OCI-LY7 (cell line): ENCODE data around the gene FSIP1. TPM values are rescaled to one million over a fixed set of nuclear protein-coding genes. Genes with fewer than 3 reads are reported as not detected.

Source experiments
- BruUV-seq: library from RNA; stranded (reverse); fragments of 400-500 nt; replicated peaks from 2 replicates; lab custom pipeline; 2021; lab: Mats Ljungman, UMichigan
- CTCF ChIA-PET: fragments of 300-600 bp; sonication (Branson Sonifier 250); formaldehyde crosslinking; loops from one replicate; lab custom pipeline; 2022; ENCODE audit warnings: antibody characterized with exemption; ENCODE audit not compliant: unreplicated experiment; lab: Charles Lee
- POLR2A ChIA-PET: fragments of 300-600 bp; sonication (Branson Sonifier 250); formaldehyde crosslinking; loops from one replicate; lab custom pipeline; 2022; ENCODE audit warnings: antibody characterized with exemption; lab: Charles Lee
- DNase-seq: peaks from one replicate; pipeline ENCODE4 v3.0.0-alpha.2; 2015; ENCODE audit warnings: low spot score
- H2AFZ ChIP-seq: fragments of 200-600 bp; sonication (generic), shearing (Covaris generic); 2 replicates; pipeline ENCODE4 v1.6.1; 2014; ENCODE audit warnings: mild to moderate bottlenecking, antibody characterized with exemption, low read length, moderate library complexity
- H3K27ac ChIP-seq: fragments of 200-600 bp; sonication (generic); 2 replicates; pipeline ENCODE4 v1.5.1; 2014; ENCODE audit warnings: mixed run types, low read depth, mild to moderate bottlenecking, moderate library complexity, low read length, inconsistent platforms; ENCODE audit not compliant: poor library complexity, severe bottlenecking
- H3K36me3 ChIP-seq: fragments of 200-600 bp; sonication (generic); 2 replicates; pipeline ENCODE4 v1.6.1; 2014; ENCODE audit warnings: mild to moderate bottlenecking, antibody characterized with exemption, low read length, moderate library complexity, mixed read lengths; ENCODE audit not compliant: insufficient read depth
- H3K4me1 ChIP-seq: fragments of 200-600 bp; sonication (generic); 2 replicates; pipeline ENCODE4 v1.5.1; 2014; ENCODE audit warnings: mild to moderate bottlenecking, low read length; ENCODE audit not compliant: insufficient read depth, poor library complexity, severe bottlenecking
- H3K4me2 ChIP-seq: fragments of 200-600 bp; sonication (generic); 2 replicates; pipeline ENCODE4 v1.6.1; 2014; ENCODE audit warnings: mild to moderate bottlenecking, low read length
- H3K4me3 ChIP-seq: fragments of 200-600 bp; sonication (generic); 2 replicates; pipeline ENCODE4 v1.5.1; 2014; ENCODE audit warnings: mild to moderate bottlenecking, low read depth, low read length; ENCODE audit not compliant: poor library complexity, severe bottlenecking
- H3K79me2 ChIP-seq: fragments of 200-600 bp; sonication (generic); 2 replicates; pipeline ENCODE4 v1.6.1; 2016; ENCODE audit warnings: low read depth, mild to moderate bottlenecking, low read length, moderate library complexity, mixed read lengths; ENCODE audit not compliant: insufficient read depth
- H3K9me2 ChIP-seq: fragments of 200-600 bp; sonication (generic); 2 replicates; pipeline ENCODE4 v1.6.1; 2016; ENCODE audit warnings: mild to moderate bottlenecking, low read length, mixed read lengths; ENCODE audit not compliant: insufficient read depth
- H3K9me3 ChIP-seq: fragments of 200-600 bp; sonication (generic); 2 replicates; pipeline ENCODE4 v1.6.1; 2014; ENCODE audit warnings: mild to moderate bottlenecking, mixed run types, low read length, mixed read lengths
- H4K20me1 ChIP-seq: fragments of 200-600 bp; sonication (generic); 2 replicates; pipeline ENCODE4 v1.6.1; 2014; ENCODE audit warnings: mild to moderate bottlenecking, antibody characterized with exemption, low read length, moderate library complexity, mixed read lengths; ENCODE audit not compliant: insufficient read depth
- EZH2phosphoT487 ChIP-seq: fragments of 200-600 bp; sonication (generic); IDR thresholded peaks from 2 replicates; pipeline ENCODE4 v1.6.1; 2018; ENCODE audit warnings: low read depth, borderline replicate concordance, mild to moderate bottlenecking, mixed run types, antibody characterized with exemption, low read length, moderate library complexity, mixed read lengths
- intact Hi-C: fragments of 100-400 bp; cut with micrococcal nuclease; formaldehyde crosslinking; loops from one replicate; pipeline ENCODE4 v1.10.0; 2022; ENCODE audit not compliant: unreplicated experiment
- total RNA-seq, 2 experiments: library from RNA; depleted of rRNA in 1 of 2; stranded (reverse); fragments of >200 nt in 1 of 2; shearing (Covaris generic) in 1 of 2; gene quantifications; 2 replicates each; pipeline ENCODE4 v1.2.3, GENCODE V29; 2014 to 2022
- TF ChIP-seq, protein P1 (sequence below): fragments of 200-600 bp; sonication (generic); conservative IDR thresholded peaks from 2 replicates; pipeline ENCODE4 v1.5.1; 2014; ENCODE audit warnings: mild to moderate bottlenecking, antibody characterized with exemption, low read length, moderate library complexity, mixed read lengths

The FSIP1 gene
- total RNA-seq, 2 experiments from 2014 or later: 0.28 to 0.65 TPM

DNA sequence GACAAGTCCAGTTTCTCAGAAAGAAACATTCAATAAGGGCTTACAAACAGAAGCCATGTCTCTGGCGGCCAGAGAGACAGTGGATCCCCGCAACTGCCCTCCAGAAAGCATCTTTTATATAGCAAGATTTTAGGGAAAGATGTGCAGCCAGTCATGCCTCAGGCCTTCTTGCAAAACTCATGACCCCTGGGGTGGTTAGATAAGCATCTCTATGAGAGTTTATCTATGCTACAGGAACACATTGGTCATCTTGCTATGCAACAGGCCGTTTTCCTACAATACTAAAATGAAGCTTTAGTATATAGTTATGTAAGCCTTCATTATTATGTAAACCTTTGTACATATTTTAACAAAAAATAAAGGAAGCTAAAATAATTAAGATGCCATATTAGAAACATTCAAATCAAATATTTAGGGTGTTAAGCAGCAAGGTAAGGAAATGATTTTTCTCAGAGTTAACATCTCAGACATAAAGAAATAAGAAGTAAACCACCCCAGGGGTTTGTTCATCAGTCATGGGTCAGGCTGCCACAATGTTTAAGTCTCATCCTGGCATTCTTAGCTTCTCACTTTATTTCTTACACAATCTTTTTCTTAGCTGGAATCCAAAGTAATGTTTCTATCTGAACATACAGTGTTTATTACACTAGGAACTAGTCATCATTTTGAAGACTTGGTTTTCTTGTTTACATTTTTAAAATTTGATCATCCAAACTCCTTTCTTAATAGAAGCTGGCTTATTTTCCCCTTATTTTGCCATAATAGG, 6.3 kb upstream of the FSIP1 start:
- Histone ChIP-seq H3K36me3 (no peaks in the 10 kb centered on the region), H3K9me2 (no peaks in the 10 kb centered on the region), H3K79me2 (no peaks in the 10 kb centered on the region), H3K4me1 (peaks cover 8% of the 10 kb centered on the region), H3K4me2 (no peak overlapping the region), H3K4me3 (no peak overlapping the region), H2AFZ (no peak overlapping the region), H4K20me1 (no peaks in the 10 kb centered on the region), H3K9me3 (no peaks in the 10 kb centered on the region), H3K27ac (no peak overlapping the region)
- ChIA-PET CTCF (no interaction called here), POLR2A (interaction anchor here (0.6 to 1.3 kb wide), 4 partner anchors 10 to 267 kb away, joined by 3 read pairs; no protein-coding TSS in a partner anchor)
- TF ChIP-seq EZH2phosphoT487: no peak
- TF ChIP-seq, protein P1, sequence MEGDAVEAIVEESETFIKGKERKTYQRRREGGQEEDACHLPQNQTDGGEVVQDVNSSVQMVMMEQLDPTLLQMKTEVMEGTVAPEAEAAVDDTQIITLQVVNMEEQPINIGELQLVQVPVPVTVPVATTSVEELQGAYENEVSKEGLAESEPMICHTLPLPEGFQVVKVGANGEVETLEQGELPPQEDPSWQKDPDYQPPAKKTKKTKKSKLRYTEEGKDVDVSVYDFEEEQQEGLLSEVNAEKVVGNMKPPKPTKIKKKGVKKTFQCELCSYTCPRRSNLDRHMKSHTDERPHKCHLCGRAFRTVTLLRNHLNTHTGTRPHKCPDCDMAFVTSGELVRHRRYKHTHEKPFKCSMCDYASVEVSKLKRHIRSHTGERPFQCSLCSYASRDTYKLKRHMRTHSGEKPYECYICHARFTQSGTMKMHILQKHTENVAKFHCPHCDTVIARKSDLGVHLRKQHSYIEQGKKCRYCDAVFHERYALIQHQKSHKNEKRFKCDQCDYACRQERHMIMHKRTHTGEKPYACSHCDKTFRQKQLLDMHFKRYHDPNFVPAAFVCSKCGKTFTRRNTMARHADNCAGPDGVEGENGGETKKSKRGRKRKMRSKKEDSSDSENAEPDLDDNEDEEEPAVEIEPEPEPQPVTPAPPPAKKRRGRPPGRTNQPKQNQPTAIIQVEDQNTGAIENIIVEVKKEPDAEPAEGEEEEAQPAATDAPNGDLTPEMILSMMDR: no peak
- no TSS peak for BruUV-seq
- DNase-seq: no peak
- intact Hi-C loops: loop anchor here (2.0 to 10.0 kb wide), 4 partner anchors 88 to 483 kb away; partner anchors contain the start of genes BMF and BUB1B

DNA sequence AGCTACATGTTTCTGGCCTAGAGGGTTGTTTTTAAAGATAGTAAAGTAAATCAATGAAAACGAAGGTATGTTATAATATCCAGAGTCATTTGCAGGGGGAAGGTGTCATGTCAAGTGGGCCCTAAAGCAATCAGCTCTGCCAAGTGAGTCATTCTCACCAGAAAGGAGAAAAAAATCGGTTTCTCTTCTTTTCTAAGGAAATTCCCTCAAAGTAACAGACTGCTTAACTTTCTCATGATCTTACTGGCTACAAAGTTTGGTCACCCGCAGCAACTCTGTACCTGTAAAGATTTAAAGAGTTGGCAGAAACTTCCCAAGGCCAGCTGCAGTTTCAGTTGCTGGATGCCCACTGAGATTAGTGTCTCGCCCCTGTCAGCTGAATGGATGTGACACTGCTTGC, 5.5 kb upstream of the FSIP1 start:
- TF ChIP-seq, protein P1: no peak
- no peak for TF ChIP-seq EZH2phosphoT487
- peaks cover 14% of the 10 kb centered on the region for H3K4me1 ChIP-seq
- no peak overlapping the region for H3K27ac ChIP-seq
- CTCF ChIA-PET: no interaction called here
- no peaks in the 10 kb centered on the region for H3K9me2 ChIP-seq
- intact Hi-C loops: loop anchor here (2.0 to 10.0 kb wide), 4 partner anchors 89 to 484 kb away; partner anchors contain the start of genes BMF and BUB1B
- no peaks in the 10 kb centered on the region for H3K9me3 ChIP-seq
- H3K36me3 ChIP-seq: no peaks in the 10 kb centered on the region
- POLR2A ChIA-PET: no interaction called here
- H3K4me3 ChIP-seq: no peak overlapping the region
- no peaks in the 10 kb centered on the region for H4K20me1 ChIP-seq
- H3K79me2 ChIP-seq: peaks cover 6% of the 10 kb centered on the region; the same call in 1 of the 2 replicates
- no peak for DNase-seq
- no peak overlapping the region for H2AFZ ChIP-seq
- no TSS peak for BruUV-seq
- H3K4me2 ChIP-seq: no peak overlapping the region

DNA sequence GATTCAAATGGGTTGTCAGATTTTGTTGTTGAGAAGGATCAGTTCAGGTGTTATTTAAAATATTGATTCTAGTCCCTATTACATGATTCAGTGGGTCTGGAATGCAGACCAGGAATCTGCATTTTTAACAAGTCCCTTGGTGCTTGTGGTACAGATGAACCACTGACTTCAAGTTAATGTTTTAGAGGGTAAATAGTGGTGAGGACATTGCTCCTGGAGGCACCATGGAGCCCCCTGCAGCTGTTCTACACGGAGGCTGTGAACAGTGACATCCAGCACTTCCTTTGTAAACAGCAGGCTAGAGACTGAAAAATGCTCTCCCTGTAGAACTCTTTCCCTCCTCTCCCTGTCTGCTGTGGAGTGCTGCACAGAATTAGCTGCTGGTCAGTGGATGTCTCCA, 4.8 kb upstream of the FSIP1 start:
- Histone ChIP-seq H3K9me3 (no peaks in the 10 kb centered on the region), H3K4me3 (no peak overlapping the region), H3K4me2 (no peak overlapping the region), H3K79me2 (peaks cover 9% of the 10 kb centered on the region; the same call in 1 of the 2 replicates), H4K20me1 (no peaks in the 10 kb centered on the region), H3K4me1 (peaks cover 14% of the 10 kb centered on the region), H3K36me3 (no peaks in the 10 kb centered on the region), H3K27ac (no peak overlapping the region), H3K9me2 (no peaks in the 10 kb centered on the region), H2AFZ (no peak overlapping the region)
- TF ChIP-seq, protein P1: no peak
- TF ChIP-seq EZH2phosphoT487: no peak
- no peak for DNase-seq
- intact Hi-C loops: loop anchor here (5.0 to 10.0 kb wide), 3 partner anchors 90 to 485 kb away; partner anchors contain the start of gene BUB1B
- ChIA-PET CTCF (no interaction called here), POLR2A (interaction anchor here (0.6 to 0.7 kb wide), 2 partner anchors 12 to 260 kb away, joined by 3 to 8 read pairs; no protein-coding TSS in a partner anchor)
- no TSS peak for BruUV-seq
